HEK293 (cell line): ENCODE data around the gene KCNH8.

ENCODE experiments used
- CTCF ChIA-PET: fragments of 350-600 bp; formaldehyde crosslinking; extraction: SDS; loops from one replicate; lab custom pipeline; 2021; ENCODE audit warnings: antibody characterized with exemption; lab: Yijun Ruan, JAX
- POLR2A ChIA-PET: fragments of 300-600 bp; formaldehyde crosslinking; extraction: SDS; loops from one replicate; lab custom pipeline; 2020; ENCODE audit warnings: antibody characterized with exemption, inconsistent platforms; lab: Yijun Ruan, JAX
- H3K27ac ChIP-seq: fragments of 200-500 bp; sonication (Bioruptor generic); 2 replicates; pipeline ENCODE4 v1.5.1; 2014; ENCODE audit warnings: low read depth, low read length, control low read depth, inconsistent platforms; ENCODE audit errors: extremely low read depth
- H3K36me3 ChIP-seq, 2 experiments: fragments of 200-500 bp in 1 of 2; sonication (Bioruptor generic) in 1 of 2; 1 replicate in 1 of 2; 2 replicates in 1 of 2; pipeline ENCODE4 v1.5.1; 2014 to 2017; ENCODE audit warnings: inconsistent platforms in 2 of 2, low read length in 2 of 2; ENCODE audit not compliant: control insufficient read depth in 2 of 2, insufficient read depth in 1 of 2
- H3K4me1 ChIP-seq: fragments of 200-500 bp; sonication (Bioruptor generic); 2 replicates; pipeline ENCODE4 v1.5.1; 2014; ENCODE audit warnings: mild to moderate bottlenecking, low read length, inconsistent platforms; ENCODE audit not compliant: control insufficient read depth, insufficient read depth
- H3K4me3 ChIP-seq: 2 replicates; pipeline ENCODE4 v1.5.1; 2011; ENCODE audit warnings: low read depth, mild to moderate bottlenecking, control low read depth, low read length, moderate library complexity
- H3K9me3 ChIP-seq: fragments of 200-500 bp; sonication (Bioruptor generic); 2 replicates; pipeline ENCODE4 v1.5.1; 2014; ENCODE audit warnings: low read depth, low read length, inconsistent platforms; ENCODE audit not compliant: control insufficient read depth, insufficient read depth
- BCL11B ChIP-seq: fragments of 450-650 bp; formaldehyde crosslinking; IDR thresholded peaks from 2 replicates; pipeline ENCODE4 v1.5.1; 2016; ENCODE audit warnings: low read depth, missing biosample characterization, missing genetic modification characterization
- INSM2 ChIP-seq: fragments of 450-650 bp; formaldehyde crosslinking; IDR thresholded peaks from 2 replicates; pipeline ENCODE4 v1.5.1; 2016; ENCODE audit warnings: missing biosample characterization, missing genetic modification characterization
- ZNF140 ChIP-seq: fragments of 450-650 bp; formaldehyde crosslinking; IDR thresholded peaks from 2 replicates; pipeline ENCODE4 v1.5.1; 2016; ENCODE audit warnings: missing biosample characterization, missing genetic modification characterization
- ZNF280D ChIP-seq: fragments of 450-650 bp; formaldehyde crosslinking; IDR thresholded peaks from 2 replicates; pipeline ENCODE4 v1.5.1; 2016; ENCODE audit warnings: missing biosample characterization, missing genetic modification characterization
- ZNF341 ChIP-seq: fragments of 450-650 bp; formaldehyde crosslinking; IDR thresholded peaks from 2 replicates; pipeline ENCODE4; 2016; ENCODE audit warnings: low read depth, missing biosample characterization, missing genetic modification characterization
- ZNF416 ChIP-seq: fragments of 450-650 bp; formaldehyde crosslinking; IDR thresholded peaks from 2 replicates; pipeline ENCODE4 v1.5.1; 2016; ENCODE audit warnings: missing biosample characterization, missing genetic modification characterization
- ZNF510 ChIP-seq: fragments of 450-650 bp; formaldehyde crosslinking; IDR thresholded peaks from 2 replicates; pipeline ENCODE4 v1.5.1; 2018; ENCODE audit warnings: mild to moderate bottlenecking, missing genetic modification characterization, missing biosample characterization; ENCODE audit not compliant: insufficient replicate concordance
- ZNF513 ChIP-seq: fragments of 450-650 bp; IDR thresholded peaks from 2 replicates; pipeline ENCODE4 v1.5.1; 2018; ENCODE audit warnings: missing biosample characterization, missing genetic modification characterization
- ZNF621 ChIP-seq: fragments of 450-650 bp; formaldehyde crosslinking; IDR thresholded peaks from 2 replicates; pipeline ENCODE4 v1.5.1; 2017; ENCODE audit warnings: missing biosample characterization, missing genetic modification characterization
- ZNF830 ChIP-seq: fragments of 450-650 bp; IDR thresholded peaks from 2 replicates; pipeline ENCODE4 v1.5.0; 2018; ENCODE audit warnings: missing biosample characterization, missing genetic modification characterization, low read depth, mild to moderate bottlenecking, moderate library complexity
- TF ChIP-seq, protein P1 (sequence below): fragments of 450-650 bp; formaldehyde crosslinking; IDR thresholded peaks from 2 replicates; pipeline ENCODE4 v1.5.1; 2016; ENCODE audit warnings: missing biosample characterization, missing genetic modification characterization
- TF ChIP-seq, protein P2 (sequence below): fragments of 450-650 bp; formaldehyde crosslinking; IDR thresholded peaks from 2 replicates; pipeline ENCODE4 v1.5.1; 2017; ENCODE audit warnings: missing biosample characterization, missing genetic modification characterization
- TF ChIP-seq, protein P3 (sequence below): fragments of 450-650 bp; formaldehyde crosslinking; IDR thresholded peaks from 2 replicates; pipeline ENCODE4 v1.5.1; 2016; ENCODE audit warnings: missing biosample characterization, missing genetic modification characterization
- TF ChIP-seq, protein P4 (sequence below): fragments of 450-650 bp; formaldehyde crosslinking; IDR thresholded peaks from 2 replicates; pipeline ENCODE4 v1.5.1; 2016; ENCODE audit warnings: missing biosample characterization, missing genetic modification characterization

KCNH8 gene

DNA sequence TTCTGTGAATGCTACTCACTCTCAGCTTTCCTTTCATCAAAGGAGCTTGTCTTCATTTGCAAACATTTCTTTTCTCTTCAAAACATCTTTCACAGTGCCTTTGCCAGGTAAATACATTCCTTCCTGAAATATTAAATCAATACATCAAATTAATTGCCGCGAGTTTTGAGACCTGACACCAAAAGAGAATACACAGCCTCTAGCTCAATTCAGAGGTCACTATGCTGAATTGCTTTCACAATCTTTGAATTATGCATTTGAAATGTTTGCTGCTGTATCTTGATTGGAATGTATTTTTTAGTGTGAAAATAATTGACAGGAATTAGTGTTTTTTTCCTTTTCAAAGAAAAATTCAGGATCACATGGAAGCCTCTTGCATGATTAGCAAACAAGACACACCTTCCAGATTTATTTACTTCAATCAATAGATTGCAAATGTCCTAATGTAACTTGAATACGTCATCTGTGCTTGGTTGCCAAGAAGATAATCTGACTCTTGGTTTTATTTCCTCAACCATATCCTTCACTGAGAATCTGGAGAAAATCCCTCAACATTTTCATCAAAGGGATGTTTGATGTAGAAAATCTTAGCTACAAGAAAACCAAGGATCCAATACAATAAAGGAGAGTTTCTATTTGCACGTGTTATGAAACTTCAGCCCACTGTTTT is 83.6 kb downstream of the KCNH8 start:
- ChIA-PET CTCF (interaction anchor here (0.7 kb wide), 1 partner anchor 33 kb away, joined by 3 read pairs; no protein-coding TSS in a partner anchor), POLR2A (no interaction called here)
- H3K36me3 ChIP-seq, result no peaks in the 10 kb centered on the region
- no peak overlapping the region for H3K27ac ChIP-seq
- H3K4me3 ChIP-seq, result no peak overlapping the region
- no peaks in the 10 kb centered on the region for H3K4me1 ChIP-seq
- no peaks in the 10 kb centered on the region for H3K9me3 ChIP-seq
- TF ChIP-seq ZNF830 (tag by site-specific recombination), result no peak
- no peak for TF ChIP-seq ZNF621 (tag by site-specific recombination)
- TF ChIP-seq INSM2, result no peak
- TF ChIP-seq, protein P1, sequence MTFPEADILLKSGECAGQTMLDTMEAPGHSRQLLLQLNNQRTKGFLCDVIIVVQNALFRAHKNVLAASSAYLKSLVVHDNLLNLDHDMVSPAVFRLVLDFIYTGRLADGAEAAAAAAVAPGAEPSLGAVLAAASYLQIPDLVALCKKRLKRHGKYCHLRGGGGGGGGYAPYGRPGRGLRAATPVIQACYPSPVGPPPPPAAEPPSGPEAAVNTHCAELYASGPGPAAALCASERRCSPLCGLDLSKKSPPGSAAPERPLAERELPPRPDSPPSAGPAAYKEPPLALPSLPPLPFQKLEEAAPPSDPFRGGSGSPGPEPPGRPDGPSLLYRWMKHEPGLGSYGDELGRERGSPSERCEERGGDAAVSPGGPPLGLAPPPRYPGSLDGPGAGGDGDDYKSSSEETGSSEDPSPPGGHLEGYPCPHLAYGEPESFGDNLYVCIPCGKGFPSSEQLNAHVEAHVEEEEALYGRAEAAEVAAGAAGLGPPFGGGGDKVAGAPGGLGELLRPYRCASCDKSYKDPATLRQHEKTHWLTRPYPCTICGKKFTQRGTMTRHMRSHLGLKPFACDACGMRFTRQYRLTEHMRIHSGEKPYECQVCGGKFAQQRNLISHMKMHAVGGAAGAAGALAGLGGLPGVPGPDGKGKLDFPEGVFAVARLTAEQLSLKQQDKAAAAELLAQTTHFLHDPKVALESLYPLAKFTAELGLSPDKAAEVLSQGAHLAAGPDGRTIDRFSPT (tag by site-specific recombination), result no peak
- TF ChIP-seq ZNF416 (tag by site-specific recombination), result no peak
- no peak for TF ChIP-seq ZNF140
- no peak for TF ChIP-seq ZNF280D (tag by site-specific recombination)
- no peak for TF ChIP-seq ZNF341 (tag by site-specific recombination)
- TF ChIP-seq, protein P2, sequence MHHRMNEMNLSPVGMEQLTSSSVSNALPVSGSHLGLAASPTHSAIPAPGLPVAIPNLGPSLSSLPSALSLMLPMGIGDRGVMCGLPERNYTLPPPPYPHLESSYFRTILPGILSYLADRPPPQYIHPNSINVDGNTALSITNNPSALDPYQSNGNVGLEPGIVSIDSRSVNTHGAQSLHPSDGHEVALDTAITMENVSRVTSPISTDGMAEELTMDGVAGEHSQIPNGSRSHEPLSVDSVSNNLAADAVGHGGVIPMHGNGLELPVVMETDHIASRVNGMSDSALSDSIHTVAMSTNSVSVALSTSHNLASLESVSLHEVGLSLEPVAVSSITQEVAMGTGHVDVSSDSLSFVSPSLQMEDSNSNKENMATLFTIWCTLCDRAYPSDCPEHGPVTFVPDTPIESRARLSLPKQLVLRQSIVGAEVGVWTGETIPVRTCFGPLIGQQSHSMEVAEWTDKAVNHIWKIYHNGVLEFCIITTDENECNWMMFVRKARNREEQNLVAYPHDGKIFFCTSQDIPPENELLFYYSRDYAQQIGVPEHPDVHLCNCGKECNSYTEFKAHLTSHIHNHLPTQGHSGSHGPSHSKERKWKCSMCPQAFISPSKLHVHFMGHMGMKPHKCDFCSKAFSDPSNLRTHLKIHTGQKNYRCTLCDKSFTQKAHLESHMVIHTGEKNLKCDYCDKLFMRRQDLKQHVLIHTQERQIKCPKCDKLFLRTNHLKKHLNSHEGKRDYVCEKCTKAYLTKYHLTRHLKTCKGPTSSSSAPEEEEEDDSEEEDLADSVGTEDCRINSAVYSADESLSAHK, result no peak
- no peak for TF ChIP-seq BCL11B (tag by site-specific recombination)
- no peak for TF ChIP-seq ZNF513 (tag by site-specific recombination)

DNA sequence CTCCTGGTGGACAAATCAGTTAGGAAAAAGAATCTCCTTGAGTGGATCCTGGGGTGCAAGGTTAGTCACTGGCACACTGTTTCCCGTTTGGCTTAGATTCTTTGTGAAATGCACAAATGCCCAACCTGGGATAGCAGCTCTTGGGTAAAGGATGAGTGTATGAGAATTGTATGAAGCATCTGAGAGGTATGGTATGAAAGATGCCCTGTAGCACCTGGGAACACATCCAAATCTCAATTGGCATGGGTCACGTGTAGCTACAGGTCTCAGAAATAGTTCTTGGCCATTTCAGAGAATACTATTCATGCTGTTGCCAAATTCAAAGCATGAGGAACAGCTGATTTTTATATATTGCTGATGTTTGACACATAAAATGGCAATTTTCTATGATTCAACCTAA is 84.3 kb downstream of the KCNH8 start:
- no peaks in the 10 kb centered on the region for H3K36me3 ChIP-seq
- H3K27ac ChIP-seq, result no peak overlapping the region
- no peak overlapping the region for H3K4me3 ChIP-seq
- no peaks in the 10 kb centered on the region for H3K4me1 ChIP-seq
- no peaks in the 10 kb centered on the region for H3K9me3 ChIP-seq
- CTCF ChIA-PET, result no interaction called here
- POLR2A ChIA-PET, result no interaction called here
- TF ChIP-seq, protein P3, sequence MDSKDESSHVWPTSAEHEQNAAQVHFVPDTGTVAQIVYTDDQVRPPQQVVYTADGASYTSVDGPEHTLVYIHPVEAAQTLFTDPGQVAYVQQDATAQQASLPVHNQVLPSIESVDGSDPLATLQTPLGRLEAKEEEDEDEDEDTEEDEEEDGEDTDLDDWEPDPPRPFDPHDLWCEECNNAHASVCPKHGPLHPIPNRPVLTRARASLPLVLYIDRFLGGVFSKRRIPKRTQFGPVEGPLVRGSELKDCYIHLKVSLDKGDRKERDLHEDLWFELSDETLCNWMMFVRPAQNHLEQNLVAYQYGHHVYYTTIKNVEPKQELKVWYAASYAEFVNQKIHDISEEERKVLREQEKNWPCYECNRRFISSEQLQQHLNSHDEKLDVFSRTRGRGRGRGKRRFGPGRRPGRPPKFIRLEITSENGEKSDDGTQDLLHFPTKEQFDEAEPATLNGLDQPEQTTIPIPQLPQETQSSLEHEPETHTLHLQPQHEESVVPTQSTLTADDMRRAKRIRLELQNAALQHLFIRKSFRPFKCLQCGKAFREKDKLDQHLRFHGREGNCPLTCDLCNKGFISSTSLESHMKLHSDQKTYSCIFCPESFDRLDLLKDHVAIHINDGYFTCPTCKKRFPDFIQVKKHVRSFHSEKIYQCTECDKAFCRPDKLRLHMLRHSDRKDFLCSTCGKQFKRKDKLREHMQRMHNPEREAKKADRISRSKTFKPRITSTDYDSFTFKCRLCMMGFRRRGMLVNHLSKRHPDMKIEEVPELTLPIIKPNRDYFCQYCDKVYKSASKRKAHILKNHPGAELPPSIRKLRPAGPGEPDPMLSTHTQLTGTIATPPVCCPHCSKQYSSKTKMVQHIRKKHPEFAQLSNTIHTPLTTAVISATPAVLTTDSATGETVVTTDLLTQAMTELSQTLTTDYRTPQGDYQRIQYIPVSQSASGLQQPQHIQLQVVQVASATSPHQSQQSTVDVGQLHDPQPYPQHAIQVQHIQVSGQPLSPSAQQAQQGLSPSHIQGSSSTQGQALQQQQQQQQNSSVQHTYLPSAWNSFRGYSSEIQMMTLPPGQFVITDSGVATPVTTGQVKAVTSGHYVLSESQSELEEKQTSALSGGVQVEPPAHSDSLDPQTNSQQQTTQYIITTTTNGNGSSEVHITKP (tag by site-specific recombination), result no peak
- TF ChIP-seq ZNF510 (tag by site-specific recombination), result no peak
- TF ChIP-seq, protein P4, sequence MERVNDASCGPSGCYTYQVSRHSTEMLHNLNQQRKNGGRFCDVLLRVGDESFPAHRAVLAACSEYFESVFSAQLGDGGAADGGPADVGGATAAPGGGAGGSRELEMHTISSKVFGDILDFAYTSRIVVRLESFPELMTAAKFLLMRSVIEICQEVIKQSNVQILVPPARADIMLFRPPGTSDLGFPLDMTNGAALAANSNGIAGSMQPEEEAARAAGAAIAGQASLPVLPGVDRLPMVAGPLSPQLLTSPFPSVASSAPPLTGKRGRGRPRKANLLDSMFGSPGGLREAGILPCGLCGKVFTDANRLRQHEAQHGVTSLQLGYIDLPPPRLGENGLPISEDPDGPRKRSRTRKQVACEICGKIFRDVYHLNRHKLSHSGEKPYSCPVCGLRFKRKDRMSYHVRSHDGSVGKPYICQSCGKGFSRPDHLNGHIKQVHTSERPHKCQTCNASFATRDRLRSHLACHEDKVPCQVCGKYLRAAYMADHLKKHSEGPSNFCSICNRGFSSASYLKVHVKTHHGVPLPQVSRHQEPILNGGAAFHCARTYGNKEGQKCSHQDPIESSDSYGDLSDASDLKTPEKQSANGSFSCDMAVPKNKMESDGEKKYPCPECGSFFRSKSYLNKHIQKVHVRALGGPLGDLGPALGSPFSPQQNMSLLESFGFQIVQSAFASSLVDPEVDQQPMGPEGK (tag by site-specific recombination), result no peak
